B cell (primary cell): Measurements from ENCODE around the gene IDH2. TPM values are rescaled to one million over a fixed set of nuclear protein-coding genes. Genes with fewer than 3 reads are reported as not detected.

Experiments
- ATAC-seq: fragments of 200-7000 bp; cut with Tn5 transposase; one replicate; pipeline ENCODE4 v1.10.0; 2021; ENCODE audit warnings: low read depth, mild to moderate bottlenecking, moderate number of reproducible peaks, moderate library complexity
- CTCF ChIA-PET: fragments of 350-600 bp; sonication (Branson Sonifier 250); formaldehyde crosslinking; loops from one replicate; lab custom pipeline; 2021; ENCODE audit warnings: antibody characterized with exemption, inconsistent platforms; lab: Charles Lee
- POLR2A ChIA-PET: fragments of 350-600 bp; sonication (Branson Sonifier 250); formaldehyde crosslinking; loops from one replicate; lab custom pipeline; 2021; ENCODE audit warnings: antibody characterized with exemption; lab: Charles Lee
- DNase-seq: peaks from one replicate; pipeline ENCODE4 v3.0.0; 2013
- H2AFZ ChIP-seq: 2 replicates; pipeline ENCODE4 v1.6.1; 2012; ENCODE audit warnings: mild to moderate bottlenecking, low read depth, low read length; ENCODE audit not compliant: insufficient read depth, poor library complexity, severe bottlenecking
- H3K27ac ChIP-seq, 2 donors: 1 replicate in 1 of 2; 2 replicates in 1 of 2; pipeline ENCODE4 v1.5.1; 2012 to 2013; ENCODE audit warnings: low read length in 2 of 2, mild to moderate bottlenecking in 2 of 2, moderate library complexity in 1 of 2
- H3K27me3 ChIP-seq, 4 experiments: fragments of 200-600 bp in 1 of 4; sonication (generic) in 1 of 4; replicated peaks in 1 of 4; 1 replicate in 2 of 4; 2 replicates in 2 of 4; pipeline versions ENCODE4 v1.6.1 to v1.7.0; 2013 to 2016; ENCODE audit warnings: low read length in 3 of 4, mild to moderate bottlenecking in 2 of 4, mixed read lengths in 1 of 4, moderate library complexity in 1 of 4; ENCODE audit not compliant: insufficient read depth in 4 of 4, control insufficient read depth in 3 of 4; ENCODE audit errors: control extremely low read depth in 1 of 4
- H3K36me3 ChIP-seq, 2 experiments: replicated peaks in 1 of 2; 1 replicate in 1 of 2; 2 replicates in 1 of 2; pipeline versions ENCODE4 v1.6.1 to v1.7.1; 2013; ENCODE audit warnings: low read length in 1 of 2; ENCODE audit not compliant: insufficient read depth in 2 of 2, control insufficient read depth in 1 of 2; ENCODE audit errors: control extremely low read depth in 1 of 2, extremely low read depth in 1 of 2
- H3K4me1 ChIP-seq, 2 donors: fragments of 200-600 bp in 1 of 2; sonication (generic) in 1 of 2; 1 replicate in 1 of 2; 2 replicates in 1 of 2; pipeline versions ENCODE4 v1.5.1 to v1.6.1; 2013 to 2017; ENCODE audit warnings: low read length in 2 of 2; ENCODE audit not compliant: control insufficient read depth in 2 of 2, insufficient read depth in 2 of 2
- H3K4me2 ChIP-seq: replicated peaks from 2 replicates; pipeline ENCODE3; 2012; ENCODE audit warnings: mild to moderate bottlenecking, low read depth, low read length; ENCODE audit not compliant: poor library complexity, severe bottlenecking
- H3K4me3 ChIP-seq, 5 experiments: fragments of 200-600 bp in 1 of 5; sonication (generic) in 1 of 5; 1 replicate in 3 of 5; 2 replicates in 2 of 5; pipeline versions ENCODE4 v1.5.1 to v1.7.0; 2011 to 2016; ENCODE audit warnings: low read length in 4 of 5, mild to moderate bottlenecking in 4 of 5, low read depth in 2 of 5, control low read depth in 1 of 5, moderate library complexity in 1 of 5; ENCODE audit not compliant: insufficient read depth in 1 of 5; ENCODE audit errors: control extremely low read depth in 1 of 5, extremely low read depth in 1 of 5
- H3K79me2 ChIP-seq: fragments of 200-600 bp; sonication (generic); one replicate; pipeline ENCODE4 v1.6.0; 2016; ENCODE audit warnings: low read length; ENCODE audit not compliant: control insufficient read depth, insufficient read depth
- H3K9ac ChIP-seq: fragments of 200-600 bp; sonication (generic); 2 replicates; pipeline ENCODE4 v1.6.1; 2017; ENCODE audit warnings: mild to moderate bottlenecking, low read length, moderate library complexity
- H3K9me3 ChIP-seq, 3 donors: one replicate each; pipeline versions ENCODE4 v1.6.1 to v1.7.1; 2013; ENCODE audit warnings: low read length in 2 of 3; ENCODE audit not compliant: control insufficient read depth in 2 of 3, insufficient read depth in 1 of 3; ENCODE audit errors: control extremely low read depth in 1 of 3
- H4K20me1 ChIP-seq: 2 replicates; pipeline ENCODE4 v1.6.0; 2012; ENCODE audit warnings: mild to moderate bottlenecking, low read length; ENCODE audit not compliant: insufficient read depth, control insufficient read depth, poor library complexity, severe bottlenecking
- H3K27ac Mint-ChIP-seq: one replicate; pipeline ENCODE4 v1.8.0; 2021; ENCODE audit warnings: mixed read lengths
- H3K27me3 Mint-ChIP-seq: one replicate; pipeline ENCODE4 v1.8.0; 2021; ENCODE audit warnings: mixed read lengths
- H3K4me1 Mint-ChIP-seq: one replicate; pipeline ENCODE4 v1.8.0; 2021; ENCODE audit warnings: mixed read lengths
- H3K4me3 Mint-ChIP-seq: one replicate; pipeline ENCODE4 v1.8.0; 2021; ENCODE audit warnings: mixed read lengths
- H3K9me3 Mint-ChIP-seq: one replicate; pipeline ENCODE4 v1.8.0; 2022; ENCODE audit warnings: mixed read lengths; ENCODE audit not compliant: insufficient read depth
- CTCF ChIP-seq: fragments of 200-600 bp; IDR thresholded peaks from one replicate; pipeline ENCODE4 v1.8.0; 2022; ENCODE audit warnings: antibody characterized with exemption, mild to moderate bottlenecking
- EZH2 ChIP-seq: IDR thresholded peaks from 2 replicates; pipeline ENCODE4 v1.6.1; 2012; ENCODE audit warnings: borderline replicate concordance, low read depth, mild to moderate bottlenecking, moderate library complexity, low read length; ENCODE audit not compliant: insufficient read depth, poor library complexity, severe bottlenecking
- WGBS: methylation state at CpG from one replicate; pipeline ENCODE4 v1.1.5; 2013; ENCODE audit warnings: missing lambda C conversion rate; ENCODE audit not compliant: insufficient coverage; 5-methylcytosine and 5-hydroxymethylcytosine counted together
- intact Hi-C: fragments of 100-400 bp; cut with micrococcal nuclease; formaldehyde crosslinking; loops from one replicate; pipeline ENCODE4 v1.10.0; 2022
- polyA plus RNA-seq: library from polyadenylated mRNA; depleted of rRNA; stranded (reverse); fragments of >200 nt; gene quantifications from 2 replicates; pipeline ENCODE4 v1.2.3, GENCODE V29; 2012
- total RNA-seq, 2 donors: library from RNA; stranded (reverse); fragments of 120-200 nt in 1 of 2; gene quantifications; 1 replicate in 1 of 2; 2 replicates in 1 of 2; pipeline versions ENCODE4 v1.2.3 to v1.2.4, GENCODE V29; 2013 to 2022

Gene IDH2
- total and polyA plus RNA-seq, 2 donors (not counting 1 experiment from before 2014, with no cell fraction given) = 30.7 to 35.8 TPM

DNA sequence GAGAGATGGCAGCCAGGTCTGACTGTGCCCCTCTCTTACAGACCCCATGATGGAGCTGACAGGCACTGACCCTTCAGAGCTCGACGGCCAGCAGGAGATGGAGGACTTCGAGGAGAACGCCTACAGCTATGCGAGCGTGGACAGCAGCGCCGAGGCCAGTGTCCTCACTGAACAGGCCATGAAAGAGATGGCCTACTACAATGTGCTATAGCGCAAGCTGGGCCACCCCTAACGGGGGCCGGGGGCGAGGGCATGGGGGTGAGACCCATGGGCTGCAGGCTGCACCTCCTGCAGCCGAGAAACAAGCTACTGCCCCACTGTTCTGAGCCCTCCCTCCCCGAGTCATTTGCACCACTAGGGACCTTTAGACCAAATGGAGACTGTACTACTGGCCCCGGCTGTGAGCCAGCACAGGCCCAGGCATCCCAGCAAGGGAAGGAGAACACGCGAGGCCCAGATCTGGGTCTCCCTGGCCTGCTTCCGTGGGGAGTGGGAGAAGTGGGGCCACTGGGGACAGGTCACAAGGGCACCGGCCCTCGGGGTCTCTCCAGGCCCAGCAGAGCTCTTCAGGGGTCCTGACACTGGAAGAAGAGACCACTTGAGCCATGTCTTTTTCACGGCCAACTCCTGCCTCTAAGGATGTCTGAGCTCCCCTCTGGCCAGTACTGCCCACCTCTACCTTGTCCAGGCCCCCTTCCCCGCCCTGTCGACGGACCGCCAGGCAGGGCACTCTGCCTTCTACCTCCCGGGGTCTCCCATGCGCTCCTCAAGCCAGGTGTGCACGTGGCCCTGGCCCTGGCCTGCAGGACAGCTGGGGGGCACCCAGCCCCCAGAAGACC lies 22.4 kb downstream of the IDH2 start:
- H3K4me2 ChIP-seq = no peak overlapping the region
- ATAC-seq (no peak), DNase-seq (no peak)
- no peaks in the 10 kb centered on the region for H3K79me2 ChIP-seq
- TF ChIP-seq CTCF (no peak), EZH2 (no peak)
- Mint-ChIP-seq H3K4me3 (no peak overlapping the region), H3K4me1 (peaks cover 10% of the 10 kb centered on the region), H3K9me3 (no peaks in the 10 kb centered on the region), H3K27me3 (no peaks in the 10 kb centered on the region), H3K27ac (no peak overlapping the region)
- H3K9me3 ChIP-seq = no peaks in the 10 kb centered on the region
- no peaks in the 10 kb centered on the region for H3K27me3 ChIP-seq
- ChIA-PET POLR2A (interaction anchor here (0.7 to 1.1 kb wide), 2 partner anchors 182 to 315 kb away, joined by 3 to 4 read pairs; no protein-coding TSS in a partner anchor), CTCF (interaction anchor here (0.7 to 2.7 kb wide), 6 partner anchors 9 to 205 kb away, joined by 3 to 13 read pairs (median 4); no protein-coding TSS in a partner anchor)
- H3K4me3 ChIP-seq = no peak overlapping the region
- 98% methylated on average over 27 of the region's 28 CpGs for WGBS
- H3K36me3 ChIP-seq = peaks cover 0 to 46% of the 10 kb centered on the region in 2 experiments
- H3K27ac ChIP-seq = no peak overlapping the region
- no peak overlapping the region for H3K9ac ChIP-seq
- intact Hi-C loops = no loop called here
- no peaks in the 10 kb centered on the region for H4K20me1 ChIP-seq
- H2AFZ ChIP-seq = no peak overlapping the region
- no peaks in the 10 kb centered on the region for H3K4me1 ChIP-seq

DNA sequence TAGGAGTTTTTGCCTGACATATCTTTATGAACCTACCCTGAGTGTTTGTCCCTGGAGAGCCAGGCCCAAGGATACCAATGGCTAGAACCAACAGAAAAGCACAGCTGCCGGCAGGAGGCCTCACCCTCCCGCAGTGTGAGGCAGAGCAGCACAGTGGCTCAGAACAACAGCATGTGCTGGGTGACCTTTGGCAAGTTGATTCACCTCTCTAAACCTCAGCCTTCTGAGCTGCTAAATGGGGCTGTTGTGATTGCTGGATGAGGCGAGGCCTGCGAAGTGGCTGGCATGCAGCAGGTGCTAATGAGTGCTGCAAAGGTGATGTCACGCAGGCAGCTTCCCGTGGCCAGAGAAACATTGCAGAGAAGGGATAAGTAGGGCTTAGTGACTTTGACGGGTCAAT lies 23.3 kb downstream of the IDH2 start:
- no peak overlapping the region for H3K9ac ChIP-seq
- H3K9me3 ChIP-seq = no peaks in the 10 kb centered on the region
- WGBS = 90% methylated on average over 5 of the region's 7 CpGs
- no peak overlapping the region for H3K4me3 Mint-ChIP-seq
- peaks cover 5% of the 10 kb centered on the region for H3K4me1 Mint-ChIP-seq
- H3K27me3 ChIP-seq = no peaks in the 10 kb centered on the region
- no peak for TF ChIP-seq EZH2
- TF ChIP-seq CTCF = no peak
- no peaks in the 10 kb centered on the region for H4K20me1 ChIP-seq
- ChIA-PET CTCF (interaction anchor here (1.2 to 2.7 kb wide), 4 partner anchors 8 to 180 kb away, joined by 3 to 13 read pairs (median 4); no protein-coding TSS in a partner anchor), POLR2A (interaction anchor here (1.1 kb wide), 1 partner anchor 181 kb away, joined by 3 read pairs; no protein-coding TSS in a partner anchor)
- no peak overlapping the region for H3K4me2 ChIP-seq
- no peaks in the 10 kb centered on the region for H3K79me2 ChIP-seq
- H3K27me3 Mint-ChIP-seq = no peaks in the 10 kb centered on the region
- H3K27ac Mint-ChIP-seq = peak overlapping the region; percentile 37
- H2AFZ ChIP-seq = no peak overlapping the region
- H3K27ac ChIP-seq = no peak overlapping the region
- H3K36me3 ChIP-seq = peaks cover 0 to 46% of the 10 kb centered on the region in 2 experiments
- H3K4me3 ChIP-seq = no peak overlapping the region
- DNase-seq (no peak), ATAC-seq (no peak)
- no peaks in the 10 kb centered on the region for H3K9me3 Mint-ChIP-seq
- intact Hi-C loops = no loop called here
- no peaks in the 10 kb centered on the region for H3K4me1 ChIP-seq
